Measurements from ENCODE around the gene C10orf95.

C10orf95 gene

GRCh38 chr10:102465466-102465865 is 14.1 kb upstream of the C10orf95 start:
- no peak for TF ChIP-seq CTCF (conservative IDR thresholded peaks at IDR 0.05; ENCODE audit: control insufficient read depth, insufficient read depth, low read depth, low read length)
- DNase-seq (ENCODE audit: low read depth): no peak
- H3K4me3 ChIP-seq (ENCODE audit: control insufficient read depth, low read depth, low read length): no peak overlapping the region

GRCh38 chr10:102463983-102464382 is 12.6 kb upstream of the C10orf95 start:
- DNase-seq (ENCODE audit: low read depth): no peak
- TF ChIP-seq CTCF (conservative IDR thresholded peaks at IDR 0.05; ENCODE audit: control insufficient read depth, insufficient read depth, low read depth, low read length): no peak
- H3K4me3 ChIP-seq (ENCODE audit: control insufficient read depth, low read depth, low read length): no peak overlapping the region

GRCh38 chr10:102462512-102463054 is 11.2 kb upstream of the C10orf95 start:
- H3K4me3 ChIP-seq (ENCODE audit: control insufficient read depth, low read depth, low read length): no peak overlapping the region
- no peak for TF ChIP-seq CTCF (conservative IDR thresholded peaks at IDR 0.05; ENCODE audit: control insufficient read depth, insufficient read depth, low read depth, low read length)
- no peak for DNase-seq (ENCODE audit: low read depth)

- no peak for TF ChIP-seq CTCF (conservative IDR thresholded peaks at IDR 0.05; ENCODE audit: control insufficient read depth, insufficient read depth, low read depth, low read length)
- peak overlapping the region; percentile 55 for H3K4me3 ChIP-seq (ENCODE audit: control insufficient read depth, low read depth, low read length)
- DNase-seq (ENCODE audit: low read depth): peak; percentile 63
These were observed 10.1 kb upstream of the C10orf95 start for GRCh38 chr10:102461187-102462054.

- peak overlapping the region; percentile 55 for H3K4me3 ChIP-seq (ENCODE audit: control insufficient read depth, low read depth, low read length)
- no peak for DNase-seq (ENCODE audit: low read depth)
- TF ChIP-seq CTCF (conservative IDR thresholded peaks at IDR 0.05; ENCODE audit: control insufficient read depth, insufficient read depth, low read depth, low read length): no peak
These were observed 9.5 kb upstream of the C10orf95 start for GRCh38 chr10:102460836-102461186.

GRCh38 chr10:102458656-102459055 is 7.3 kb upstream of the C10orf95 start:
- TF ChIP-seq CTCF (conservative IDR thresholded peaks at IDR 0.05; ENCODE audit: control insufficient read depth, insufficient read depth, low read depth, low read length): no peak
- DNase-seq (ENCODE audit: low read depth): no peak

More at GRCh38 chr10:102458656-102459055, 7.3 kb upstream of the C10orf95 start:
- no peak overlapping the region for H3K4me3 ChIP-seq (ENCODE audit: control insufficient read depth, low read depth, low read length)

Data from fibroblast of mammary gland (primary cell).